Ishikawa (cell line): ENCODE measurements around the gene CNOT1.
A peak's percentile ranks its signal among the peaks of the same experiment; 100 is the strongest.

Source experiments
- CEBPB ChIP-seq: IDR thresholded peaks from 2 replicates; pipeline ENCODE4 v1.6.1; 2012
- CREB1 ChIP-seq: IDR thresholded peaks from 2 replicates; pipeline ENCODE4 v1.6.1; 2012; ENCODE audit warnings: low read depth
- EGR1 ChIP-seq: IDR thresholded peaks from 2 replicates; pipeline ENCODE4 v1.6.1; 2012
- EP300 ChIP-seq: IDR thresholded peaks from 2 replicates; pipeline ENCODE4 v1.6.1; 2012; ENCODE audit warnings: borderline replicate concordance
- FOXM1 ChIP-seq: IDR thresholded peaks from 2 replicates; pipeline ENCODE4 v1.6.1; 2012; ENCODE audit warnings: low read depth, borderline replicate concordance
- MAX ChIP-seq: IDR thresholded peaks from 2 replicates; pipeline ENCODE4 v1.6.1; 2012
- NFIC ChIP-seq: IDR thresholded peaks from 2 replicates; pipeline ENCODE4 v1.6.1; 2012
- RAD21 ChIP-seq: IDR thresholded peaks from 2 replicates; pipeline ENCODE4 v1.6.1; 2012; ENCODE audit warnings: low read depth
- REST ChIP-seq: IDR thresholded peaks from 2 replicates; pipeline ENCODE4 v1.6.1; 2012; ENCODE audit warnings: low read depth, mild to moderate bottlenecking
- TAF1 ChIP-seq: IDR thresholded peaks from 2 replicates; pipeline ENCODE4 v1.6.1; 2012; ENCODE audit warnings: low read depth, mild to moderate bottlenecking
- TCF12 ChIP-seq: IDR thresholded peaks from 2 replicates; pipeline ENCODE4 v1.6.1; 2012; ENCODE audit warnings: low read depth
- TEAD4 ChIP-seq: IDR thresholded peaks from 2 replicates; pipeline ENCODE4 v1.6.1; 2012
- USF1 ChIP-seq: IDR thresholded peaks from 2 replicates; pipeline ENCODE4 v1.6.1; 2012
- YY1 ChIP-seq: IDR thresholded peaks from 2 replicates; pipeline ENCODE4 v1.6.1; 2012; ENCODE audit warnings: low read depth
- ZBTB7A ChIP-seq: IDR thresholded peaks from 2 replicates; pipeline ENCODE4 v1.6.1; 2012; ENCODE audit warnings: low read depth

Gene CNOT1

GRCh38 chr16:58670177-58670576 is 40.6 kb upstream of the CNOT1 start:
- TF ChIP-seq ZBTB7A (no peak), TEAD4 (no peak), FOXM1 (no peak), REST (no peak), CEBPB (no peak), EGR1 (no peak), EP300 (no peak), TCF12 (no peak)

DNA sequence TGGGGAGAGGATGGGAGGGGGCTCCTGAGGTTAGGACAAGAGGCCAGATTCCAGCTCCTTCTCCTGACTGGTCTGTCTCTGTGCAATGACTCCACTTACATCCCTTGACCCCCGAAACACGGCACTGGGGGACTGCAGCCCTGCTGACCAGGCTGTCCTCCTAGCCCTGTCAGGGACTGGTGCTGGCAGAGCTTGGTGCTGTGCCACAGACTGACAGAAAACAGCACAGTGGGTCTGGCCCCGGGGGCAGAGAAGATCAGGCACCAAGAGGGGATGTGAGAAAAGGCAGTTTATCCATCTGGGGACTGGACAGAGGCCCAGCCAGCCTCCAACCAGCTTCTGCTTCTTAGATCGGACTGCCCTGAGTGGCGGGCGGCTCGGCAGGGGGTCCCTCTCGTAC is 35.6 kb upstream of the CNOT1 start:
- TF ChIP-seq MAX = no peak
- TF ChIP-seq CREB1 = no peak
- no peak for TF ChIP-seq FOXM1
- no peak for TF ChIP-seq ZBTB7A
- no peak for TF ChIP-seq NFIC
- TF ChIP-seq CEBPB = no peak
- TF ChIP-seq USF1 = no peak

- no peak for TF ChIP-seq CREB1
- TF ChIP-seq RAD21 = peak; percentile 92
These were observed 31.7 kb upstream of the CNOT1 start for GRCh38 chr16:58661199-58661830.

DNA sequence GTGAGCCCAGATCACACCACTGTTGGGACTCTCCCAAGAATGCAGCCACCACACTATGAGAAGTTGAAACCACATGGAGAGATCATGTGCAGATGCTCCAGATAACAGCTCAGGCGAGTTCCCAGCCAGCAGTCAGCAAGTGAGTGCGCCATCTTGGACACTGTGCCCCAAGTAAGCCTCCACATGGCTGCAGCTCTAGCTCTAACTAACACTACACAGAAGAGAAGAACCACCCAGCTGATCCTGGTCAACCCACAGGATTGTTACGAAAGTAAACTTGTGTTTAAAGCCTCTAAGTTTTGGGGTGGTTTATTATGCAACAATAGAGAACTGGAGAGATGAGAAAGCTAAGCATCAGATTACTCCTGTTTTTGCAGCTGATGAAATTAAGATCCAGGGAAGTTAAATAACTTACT is 29.2 kb upstream of the CNOT1 start:
- TF ChIP-seq CEBPB (no peak), FOXM1 (no peak), TEAD4 (no peak), EP300 (no peak), USF1 (no peak), CREB1 (no peak), ZBTB7A (no peak), YY1 (no peak), TCF12 (no peak), REST (no peak), NFIC (no peak)

DNA sequence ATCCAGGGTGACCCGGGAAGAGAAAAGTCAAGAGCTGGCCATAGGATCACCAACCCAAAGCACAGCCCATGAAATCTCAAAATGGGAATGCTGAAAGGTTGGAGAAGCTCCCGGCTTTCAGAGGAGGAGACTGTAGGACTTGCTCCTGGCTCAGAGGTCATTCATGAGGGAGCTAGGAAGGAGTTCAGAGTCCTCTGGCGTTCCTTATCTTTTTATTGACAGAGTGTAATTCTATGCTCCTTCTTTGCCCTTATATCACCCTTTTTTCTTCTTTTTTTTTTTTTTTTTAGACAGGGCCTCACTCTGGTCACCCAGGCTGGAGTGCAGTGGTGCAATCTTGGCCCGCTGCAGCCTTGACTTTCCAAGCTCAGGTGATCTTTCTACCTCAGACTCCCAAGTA is 27.3 kb upstream of the CNOT1 start:
- TF ChIP-seq RAD21 = no peak
- no peak for TF ChIP-seq CEBPB
- no peak for TF ChIP-seq TCF12
- TF ChIP-seq TAF1 = no peak
- no peak for TF ChIP-seq TEAD4
- TF ChIP-seq USF1 = no peak
- TF ChIP-seq EP300 = no peak
- TF ChIP-seq ZBTB7A = no peak
- no peak for TF ChIP-seq YY1
- no peak for TF ChIP-seq CREB1
- no peak for TF ChIP-seq REST
- TF ChIP-seq FOXM1 = no peak
- TF ChIP-seq NFIC = no peak
- TF ChIP-seq EGR1 = no peak
- TF ChIP-seq MAX = no peak
